UCSD-AML1 (cell line): Measurements from ENCODE around the gene HSD17B1.
"Not testable (repeated sequence)": the region's sequence is repeated elsewhere in the genome, so short reads cannot be mapped to it uniquely, and the experiment has no call there.

ENCODE experiments used
- DNase-seq: peaks from one replicate; lab custom pipeline; 2025; ENCODE audit not compliant: unreplicated experiment; lab: John Stamatoyannopoulos, UW

Gene HSD17B1

DNA sequence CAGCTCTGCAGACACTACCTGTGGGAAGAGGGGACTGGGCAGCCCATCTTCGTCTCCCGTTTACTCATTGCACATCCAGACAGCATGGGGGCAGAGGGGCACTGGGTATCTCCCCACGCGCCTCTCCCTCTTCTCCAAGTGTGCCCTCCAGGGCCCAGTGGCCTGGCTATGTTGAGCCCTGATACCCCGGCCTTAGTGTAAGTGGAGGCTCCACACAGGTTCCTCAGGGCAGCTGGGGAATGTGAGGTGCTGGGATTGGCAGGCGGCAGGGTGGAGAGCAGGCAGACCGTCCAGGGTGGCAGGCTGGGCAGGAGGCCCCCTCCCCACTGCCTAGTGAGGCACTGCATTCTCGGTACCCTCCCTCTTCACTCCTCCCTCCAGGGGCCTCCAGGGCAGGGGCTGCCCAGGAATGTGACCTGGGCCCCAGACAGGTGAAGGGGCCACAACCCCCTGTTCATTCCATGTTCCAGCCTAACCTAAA lies 29.9 kb upstream of the HSD17B1 start:
- DNase-seq, result no peak

DNA sequence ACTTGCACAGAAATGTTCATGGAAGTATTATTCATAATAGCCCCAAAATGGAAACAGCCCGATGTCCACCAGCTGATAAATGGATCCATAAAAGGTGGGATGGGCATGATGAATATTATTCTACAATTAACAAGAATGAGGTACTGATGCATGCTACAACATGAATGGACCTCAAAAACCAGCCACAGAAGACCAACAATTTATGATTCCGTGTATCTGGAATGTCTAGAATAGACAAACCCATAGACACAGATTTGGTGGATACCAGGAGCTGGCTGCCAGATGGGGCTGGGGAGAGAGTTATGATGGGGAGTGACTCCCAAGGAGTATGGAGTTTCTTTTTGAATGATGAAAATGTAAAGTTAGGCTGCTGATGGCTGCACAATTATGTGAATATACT lies 27.5 kb upstream of the HSD17B1 start:
- DNase-seq, result no peak

GRCh38 chr17:42526031-42526444 lies 26.7 kb upstream of the HSD17B1 start:
- DNase-seq, result peak; percentile 23

GRCh38 chr17:42527932-42528331 lies 24.8 kb upstream of the HSD17B1 start:
- no peak for DNase-seq

GRCh38 chr17:42529061-42529460 lies 23.7 kb upstream of the HSD17B1 start:
- no peak for DNase-seq

- no peak for DNase-seq
Observed at GRCh38 chr17:42530952-42531454, 21.7 kb upstream of the HSD17B1 start.

DNA sequence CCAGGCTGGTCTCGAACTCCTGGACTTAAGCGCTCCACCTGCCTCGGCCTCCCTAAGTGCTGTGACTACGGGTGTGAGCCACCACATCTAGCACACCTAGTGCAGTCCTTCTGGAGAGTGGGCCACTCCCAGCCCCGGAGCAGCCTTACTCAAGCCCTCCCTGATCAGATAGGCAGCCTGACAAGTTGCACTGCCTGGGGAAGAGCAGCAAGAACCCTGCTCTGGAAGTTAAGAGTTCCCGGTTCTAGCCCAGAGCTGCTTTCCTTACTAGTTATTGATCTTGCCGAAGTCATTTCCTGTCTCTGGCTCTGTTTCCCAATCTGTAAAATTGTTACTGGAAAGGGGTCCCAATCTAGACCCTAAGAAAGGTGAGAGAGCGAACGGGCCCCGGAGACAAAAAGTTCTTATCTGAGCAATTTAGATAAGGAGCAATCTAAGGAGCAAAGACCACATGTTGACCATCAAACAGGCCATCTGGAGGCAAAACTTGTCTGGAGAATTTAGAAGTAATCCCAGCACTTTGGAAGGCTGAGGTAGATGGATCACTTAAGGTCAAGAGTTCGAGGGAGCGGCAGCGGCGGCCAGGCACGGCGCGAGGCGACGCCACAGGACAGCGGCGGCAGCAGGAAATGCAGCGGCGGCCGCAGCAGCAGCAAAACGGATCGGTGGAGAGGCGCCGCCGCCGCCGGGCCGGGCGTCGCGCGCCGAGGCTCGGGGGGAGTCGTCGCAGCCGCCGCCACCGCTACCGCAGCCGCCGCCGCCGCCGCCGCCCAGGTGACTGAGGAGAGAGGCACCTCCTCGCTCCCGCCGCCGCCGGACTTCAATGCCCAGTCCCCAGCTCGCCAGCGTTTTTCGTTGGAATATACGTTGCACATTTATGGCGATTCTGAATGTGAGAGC lies 21.0 kb upstream of the HSD17B1 start:
- DNase-seq, result peak; percentile 69

GRCh38 chr17:42535155-42536047 lies 17.3 kb upstream of the HSD17B1 start:
- no peak for DNase-seq

DNA sequence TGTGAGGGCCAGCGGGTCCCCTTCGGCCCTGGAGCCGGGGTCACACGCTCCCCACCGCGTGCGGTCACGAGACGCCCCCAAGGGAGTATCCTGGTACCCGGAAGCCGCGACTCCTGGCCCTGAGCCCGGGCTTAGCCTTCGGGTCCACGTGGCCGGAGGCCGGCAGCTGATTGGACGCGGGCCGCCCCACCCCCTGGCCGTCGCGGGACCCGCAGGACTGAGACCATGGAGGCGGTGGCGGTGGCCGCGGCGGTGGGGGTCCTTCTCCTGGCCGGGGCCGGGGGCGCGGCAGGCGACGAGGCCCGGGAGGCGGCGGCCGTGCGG lies 16.7 kb upstream of the HSD17B1 start, which contains the start of gene NAGLU:
Gene NAGLU (plus strand): TSS at position 194 of the 324 bp plus-strand sequence. CDS start 32 bp downstream, at position 226.
- DNase-seq, result peak; percentile 92

DNA sequence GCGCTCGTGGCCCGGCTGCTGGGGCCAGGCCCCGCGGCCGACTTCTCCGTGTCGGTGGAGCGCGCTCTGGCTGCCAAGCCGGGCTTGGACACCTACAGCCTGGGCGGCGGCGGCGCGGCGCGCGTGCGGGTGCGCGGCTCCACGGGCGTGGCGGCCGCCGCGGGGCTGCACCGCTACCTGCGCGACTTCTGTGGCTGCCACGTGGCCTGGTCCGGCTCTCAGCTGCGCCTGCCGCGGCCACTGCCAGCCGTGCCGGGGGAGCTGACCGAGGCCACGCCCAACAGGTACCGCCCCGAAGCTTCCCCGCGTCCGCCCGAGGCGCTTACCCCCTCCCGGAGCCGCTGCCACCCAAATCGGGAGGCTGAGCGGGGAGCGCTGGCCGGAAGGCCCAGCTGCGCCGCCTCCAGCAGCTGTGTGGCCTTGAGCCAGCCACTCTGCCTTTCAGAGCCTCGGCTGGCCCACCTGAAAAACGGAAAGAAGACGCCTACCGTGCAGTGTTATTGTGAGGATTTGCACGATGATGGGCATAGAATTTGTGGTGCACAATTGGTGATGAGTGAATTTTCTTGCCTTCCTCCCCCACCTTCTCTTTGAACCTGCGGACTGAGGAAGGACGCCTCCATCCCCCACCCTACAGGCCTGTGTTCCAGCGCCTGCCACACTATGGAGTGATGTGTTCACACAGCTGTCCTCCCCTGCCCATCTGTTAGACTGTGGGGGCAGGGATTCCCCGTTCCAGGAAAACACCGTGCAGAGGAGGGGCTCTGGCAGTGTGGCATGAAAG lies 16.2 kb upstream of the HSD17B1 start:
- DNase-seq, result peak; percentile 83

DNA sequence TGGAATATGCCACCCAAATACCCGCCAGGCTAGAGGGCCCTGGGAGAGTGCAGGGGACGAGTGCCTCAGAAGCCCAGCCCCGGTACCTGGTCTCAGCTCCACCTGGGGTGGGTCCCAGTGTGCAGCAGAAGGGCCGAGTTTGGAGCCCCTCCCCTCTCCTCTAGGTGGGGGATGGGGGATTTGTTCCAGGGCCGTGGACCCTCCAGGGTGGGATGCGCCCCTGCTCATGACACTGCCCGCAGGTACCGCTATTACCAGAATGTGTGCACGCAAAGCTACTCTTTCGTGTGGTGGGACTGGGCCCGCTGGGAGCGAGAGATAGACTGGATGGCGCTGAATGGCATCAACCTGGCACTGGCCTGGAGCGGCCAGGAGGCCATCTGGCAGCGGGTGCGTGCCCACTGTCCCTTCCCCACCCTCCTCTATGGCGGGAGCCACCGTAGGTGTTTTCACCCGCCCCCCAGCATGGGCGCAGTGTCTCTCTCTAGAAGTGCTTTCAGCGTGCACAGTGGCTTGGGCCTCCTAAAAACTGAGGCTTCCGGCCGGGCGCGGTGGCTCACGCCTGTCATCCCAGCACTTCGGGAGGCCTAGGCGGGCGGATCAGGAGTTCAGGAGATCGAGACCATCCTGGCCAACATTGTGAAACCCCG lies 15.4 kb upstream of the HSD17B1 start:
- DNase-seq, result no peak

DNA sequence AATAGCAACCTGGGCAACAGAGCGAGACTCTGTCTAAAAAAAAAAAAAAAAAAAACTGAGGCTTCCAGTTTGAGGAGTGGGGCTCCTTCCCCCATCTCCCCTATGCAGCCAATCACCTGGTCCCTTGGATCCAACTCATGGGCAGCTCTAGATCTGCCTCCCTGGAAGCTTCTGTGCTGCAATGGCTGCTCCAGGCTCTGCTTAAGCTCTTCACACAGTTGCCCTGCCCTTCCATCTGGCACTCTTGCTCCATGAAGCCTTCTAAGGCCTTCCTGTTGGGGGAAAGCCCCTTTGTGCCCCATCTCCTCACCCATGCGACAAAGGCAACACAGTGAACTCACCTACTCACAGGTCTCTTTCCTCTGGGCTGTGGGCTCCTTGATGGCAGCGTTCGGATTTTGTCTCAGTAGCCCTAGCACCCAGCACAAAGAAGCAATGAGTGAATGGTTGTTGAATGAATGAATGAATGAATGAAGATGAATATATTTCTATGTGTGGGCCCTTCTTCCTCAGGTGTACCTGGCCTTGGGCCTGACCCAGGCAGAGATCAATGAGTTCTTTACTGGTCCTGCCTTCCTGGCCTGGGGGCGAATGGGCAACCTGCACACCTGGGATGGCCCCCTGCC lies 14.8 kb upstream of the HSD17B1 start:
- DNase-seq, result no peak

GRCh38 chr17:42538482-42538881 lies 14.2 kb upstream of the HSD17B1 start:
- no peak for DNase-seq

GRCh38 chr17:42540558-42540957 lies 12.2 kb upstream of the HSD17B1 start:
- not testable (repeated sequence) for DNase-seq

DNA sequence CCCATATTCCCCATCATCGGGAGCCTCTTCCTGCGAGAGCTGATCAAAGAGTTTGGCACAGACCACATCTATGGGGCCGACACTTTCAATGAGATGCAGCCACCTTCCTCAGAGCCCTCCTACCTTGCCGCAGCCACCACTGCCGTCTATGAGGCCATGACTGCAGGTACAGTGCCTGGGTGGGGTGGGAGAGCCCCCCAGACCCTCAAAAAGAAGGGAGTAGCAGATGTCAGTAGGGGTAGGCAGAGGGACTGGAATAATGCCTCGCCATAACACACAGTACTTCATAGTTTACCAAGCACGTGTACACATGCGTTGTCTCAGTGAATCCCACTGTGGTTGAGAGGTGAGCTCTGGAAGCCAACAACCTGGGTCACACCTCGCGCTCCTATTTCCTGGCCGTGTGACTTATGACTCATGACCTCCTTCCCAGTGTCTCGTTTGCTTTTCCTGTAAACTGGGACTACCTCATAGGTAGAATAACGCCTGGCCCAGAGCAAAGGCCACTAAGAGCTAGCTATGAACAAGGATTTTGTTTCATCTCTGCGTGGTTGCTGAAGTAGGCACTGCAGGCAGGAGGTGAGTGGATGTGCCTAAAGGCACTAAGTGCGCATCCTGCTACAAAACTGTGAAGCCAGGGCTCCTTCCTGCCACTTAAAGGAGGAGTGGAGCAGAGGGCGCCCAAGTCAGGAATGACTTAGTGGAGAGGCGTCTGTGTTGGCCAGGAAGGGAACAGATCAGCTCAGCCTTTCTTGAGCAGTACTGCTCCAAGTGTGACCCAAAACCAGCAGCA lies 11.5 kb upstream of the HSD17B1 start:
- DNase-seq, result no peak

DNA sequence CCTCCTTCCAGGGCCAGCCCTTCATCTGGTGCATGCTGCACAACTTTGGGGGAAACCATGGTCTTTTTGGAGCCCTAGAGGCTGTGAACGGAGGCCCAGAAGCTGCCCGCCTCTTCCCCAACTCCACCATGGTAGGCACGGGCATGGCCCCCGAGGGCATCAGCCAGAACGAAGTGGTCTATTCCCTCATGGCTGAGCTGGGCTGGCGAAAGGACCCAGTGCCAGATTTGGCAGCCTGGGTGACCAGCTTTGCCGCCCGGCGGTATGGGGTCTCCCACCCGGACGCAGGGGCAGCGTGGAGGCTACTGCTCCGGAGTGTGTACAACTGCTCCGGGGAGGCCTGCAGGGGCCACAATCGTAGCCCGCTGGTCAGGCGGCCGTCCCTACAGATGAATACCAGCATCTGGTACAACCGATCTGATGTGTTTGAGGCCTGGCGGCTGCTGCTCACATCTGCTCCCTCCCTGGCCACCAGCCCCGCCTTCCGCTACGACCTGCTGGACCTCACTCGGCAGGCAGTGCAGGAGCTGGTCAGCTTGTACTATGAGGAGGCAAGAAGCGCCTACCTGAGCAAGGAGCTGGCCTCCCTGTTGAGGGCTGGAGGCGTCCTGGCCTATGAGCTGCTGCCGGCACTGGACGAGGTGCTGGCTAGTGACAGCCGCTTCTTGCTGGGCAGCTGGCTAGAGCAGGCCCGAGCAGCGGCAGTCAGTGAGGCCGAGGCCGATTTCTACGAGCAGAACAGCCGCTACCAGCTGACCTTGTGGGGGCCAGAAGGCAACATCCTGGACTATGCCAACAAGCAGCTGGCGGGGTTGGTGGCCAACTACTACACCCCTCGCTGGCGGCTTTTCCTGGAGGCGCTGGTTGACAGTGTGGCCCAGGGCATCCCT lies 9.3 kb upstream of the HSD17B1 start:
- no peak for DNase-seq

GRCh38 chr17:42544874-42545283 lies 7.8 kb upstream of the HSD17B1 start:
- DNase-seq, result no peak
